ENCODE data around the gene HSD17B14. TPM values are rescaled to one million over a fixed set of nuclear protein-coding genes. Genes with fewer than 3 reads are reported as not detected.

HSD17B14 gene
- polyA plus RNA-seq, 1 of the 3 experiments (the other 2 are of a cell fraction), result 29.7 TPM

- 77% methylated on average over 33 of the region's 34 CpGs for WGBS (ENCODE audit: low lambda C conversion rate)
- no peak overlapping the region for H3K9ac ChIP-seq
- no peak overlapping the region for H2AFZ ChIP-seq (ENCODE audit: low read depth)
- H3K4me1 ChIP-seq (ENCODE audit: control insufficient read depth in 1 of 2, insufficient read depth in 2 of 2, low read depth in 1 of 2, low read length in 1 of 2), result no peaks in the 10 kb centered on the region
- H3K4me3 ChIP-seq (ENCODE audit: low read depth in 2 of 2, low read length in 1 of 2), result no peak overlapping the region
- ChIA-PET CTCF (no interaction called here), POLR2A (no interaction called here)
- no peaks in the 10 kb centered on the region for H3K9me2 ChIP-seq
- no peaks in the 10 kb centered on the region for H3F3A ChIP-seq (replicated peaks; ENCODE audit: insufficient read depth)
- H4K20me1 ChIP-seq (ENCODE audit: insufficient read depth), result no peaks in the 10 kb centered on the region
- H3K27ac ChIP-seq (ENCODE audit: low read depth in 2 of 2, low read length in 1 of 2), result no peak overlapping the region
- no peaks in the 10 kb centered on the region for H3K9me3 ChIP-seq
- H3K36me3 ChIP-seq (replicated peaks in 1 of 2; ENCODE audit: control insufficient read depth in 1 of 2, insufficient read depth in 2 of 2, low read length in 1 of 2), result no peaks in the 10 kb centered on the region
- no peaks in the 10 kb centered on the region for H3K27me3 ChIP-seq (ENCODE audit: insufficient read depth)
- no peak overlapping the region for H3K4me2 ChIP-seq
- no peak for DNase-seq
- H3K79me2 ChIP-seq (ENCODE audit: insufficient read depth), result no peaks in the 10 kb centered on the region
- TF ChIP-seq ELF1 (IDR thresholded peaks at IDR 0.05) (no peak), POLR2AphosphoS5 (IDR thresholded peaks at IDR 0.05; ENCODE audit: low read depth, low read length) (no peak), FOXJ3 (CRISPR knock-in tag; IDR thresholded peaks at IDR 0.05) (no peak), SIN3A (IDR thresholded peaks at IDR 0.05; ENCODE audit: borderline replicate concordance, low read depth, low read length) (no peak), EP300 (IDR thresholded peaks at IDR 0.05; ENCODE audit: borderline replicate concordance in 1 of 2, low read depth in 1 of 2, low read length in 1 of 2) (no peak), NFIC (IDR thresholded peaks at IDR 0.05; ENCODE audit: borderline replicate concordance) (no peak), EZH2phosphoT487 (IDR thresholded peaks at IDR 0.05; ENCODE audit: borderline replicate concordance, low read depth) (no peak), CHD2 (IDR thresholded peaks at IDR 0.05; ENCODE audit: low read length, partially characterized antibody) (no peak)
- TF ChIP-seq, protein P1, sequence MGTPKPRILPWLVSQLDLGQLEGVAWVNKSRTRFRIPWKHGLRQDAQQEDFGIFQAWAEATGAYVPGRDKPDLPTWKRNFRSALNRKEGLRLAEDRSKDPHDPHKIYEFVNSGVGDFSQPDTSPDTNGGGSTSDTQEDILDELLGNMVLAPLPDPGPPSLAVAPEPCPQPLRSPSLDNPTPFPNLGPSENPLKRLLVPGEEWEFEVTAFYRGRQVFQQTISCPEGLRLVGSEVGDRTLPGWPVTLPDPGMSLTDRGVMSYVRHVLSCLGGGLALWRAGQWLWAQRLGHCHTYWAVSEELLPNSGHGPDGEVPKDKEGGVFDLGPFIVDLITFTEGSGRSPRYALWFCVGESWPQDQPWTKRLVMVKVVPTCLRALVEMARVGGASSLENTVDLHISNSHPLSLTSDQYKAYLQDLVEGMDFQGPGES (IDR thresholded peaks at IDR 0.05; ENCODE audit: low read depth, low read length), result no peak
These were observed 22.9 kb upstream of the HSD17B14 start for GRCh38 chr19:48858984-48859710.

DNA sequence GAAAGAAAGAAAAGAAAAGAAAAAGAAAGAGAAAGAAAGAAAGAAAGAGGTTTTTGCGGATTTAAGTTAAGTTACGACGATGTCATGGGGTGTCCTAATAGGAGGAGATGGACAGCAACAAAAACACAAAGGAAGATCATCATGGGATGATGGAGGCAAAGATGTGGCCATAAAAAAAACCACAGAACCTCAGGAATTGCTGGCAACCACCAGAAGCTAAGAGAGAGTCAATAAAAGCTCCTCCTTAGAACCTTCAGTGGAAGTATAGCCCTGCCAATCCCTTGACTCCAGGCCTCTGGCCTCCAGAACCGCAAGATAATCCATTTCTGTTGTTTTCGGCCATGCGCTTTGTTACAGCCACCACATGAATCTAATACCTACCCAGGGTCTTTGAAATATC, 20.6 kb upstream of the HSD17B14 start:
- H3K9ac ChIP-seq, result no peak overlapping the region

More for the DNA sequence above, 20.6 kb upstream of the HSD17B14 start:
- WGBS (ENCODE audit: low lambda C conversion rate), result 95% methylated on average over 6 of the region's 6 CpGs
- TF ChIP-seq, protein P2, sequence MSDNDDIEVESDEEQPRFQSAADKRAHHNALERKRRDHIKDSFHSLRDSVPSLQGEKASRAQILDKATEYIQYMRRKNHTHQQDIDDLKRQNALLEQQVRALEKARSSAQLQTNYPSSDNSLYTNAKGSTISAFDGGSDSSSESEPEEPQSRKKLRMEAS (IDR thresholded peaks at IDR 0.05; ENCODE audit: low read depth), result no peak
- no peak for TF ChIP-seq ZBTB33 (IDR thresholded peaks at IDR 0.05; ENCODE audit: borderline replicate concordance, low read depth)
- TF ChIP-seq JUND (IDR thresholded peaks at IDR 0.05), result no peak
- no peak for TF ChIP-seq FOXM1 (IDR thresholded peaks at IDR 0.05; ENCODE audit: low read depth)
- TF ChIP-seq SIN3A (IDR thresholded peaks at IDR 0.05; ENCODE audit: borderline replicate concordance, low read depth, low read length), result no peak
- TF ChIP-seq TEAD4 (IDR thresholded peaks at IDR 0.05; ENCODE audit: borderline replicate concordance, insufficient read depth), result no peak
- TF ChIP-seq, protein P3, sequence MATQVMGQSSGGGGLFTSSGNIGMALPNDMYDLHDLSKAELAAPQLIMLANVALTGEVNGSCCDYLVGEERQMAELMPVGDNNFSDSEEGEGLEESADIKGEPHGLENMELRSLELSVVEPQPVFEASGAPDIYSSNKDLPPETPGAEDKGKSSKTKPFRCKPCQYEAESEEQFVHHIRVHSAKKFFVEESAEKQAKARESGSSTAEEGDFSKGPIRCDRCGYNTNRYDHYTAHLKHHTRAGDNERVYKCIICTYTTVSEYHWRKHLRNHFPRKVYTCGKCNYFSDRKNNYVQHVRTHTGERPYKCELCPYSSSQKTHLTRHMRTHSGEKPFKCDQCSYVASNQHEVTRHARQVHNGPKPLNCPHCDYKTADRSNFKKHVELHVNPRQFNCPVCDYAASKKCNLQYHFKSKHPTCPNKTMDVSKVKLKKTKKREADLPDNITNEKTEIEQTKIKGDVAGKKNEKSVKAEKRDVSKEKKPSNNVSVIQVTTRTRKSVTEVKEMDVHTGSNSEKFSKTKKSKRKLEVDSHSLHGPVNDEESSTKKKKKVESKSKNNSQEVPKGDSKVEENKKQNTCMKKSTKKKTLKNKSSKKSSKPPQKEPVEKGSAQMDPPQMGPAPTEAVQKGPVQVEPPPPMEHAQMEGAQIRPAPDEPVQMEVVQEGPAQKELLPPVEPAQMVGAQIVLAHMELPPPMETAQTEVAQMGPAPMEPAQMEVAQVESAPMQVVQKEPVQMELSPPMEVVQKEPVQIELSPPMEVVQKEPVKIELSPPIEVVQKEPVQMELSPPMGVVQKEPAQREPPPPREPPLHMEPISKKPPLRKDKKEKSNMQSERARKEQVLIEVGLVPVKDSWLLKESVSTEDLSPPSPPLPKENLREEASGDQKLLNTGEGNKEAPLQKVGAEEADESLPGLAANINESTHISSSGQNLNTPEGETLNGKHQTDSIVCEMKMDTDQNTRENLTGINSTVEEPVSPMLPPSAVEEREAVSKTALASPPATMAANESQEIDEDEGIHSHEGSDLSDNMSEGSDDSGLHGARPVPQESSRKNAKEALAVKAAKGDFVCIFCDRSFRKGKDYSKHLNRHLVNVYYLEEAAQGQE (IDR thresholded peaks at IDR 0.05; ENCODE audit: low read depth, low read length), result no peak
- no peaks in the 10 kb centered on the region for H3K79me2 ChIP-seq (ENCODE audit: insufficient read depth)
- H3K4me2 ChIP-seq, result no peak overlapping the region
- DNase-seq, result no peak
- no peaks in the 10 kb centered on the region for H3K4me1 ChIP-seq (ENCODE audit: control insufficient read depth in 1 of 2, insufficient read depth in 2 of 2, low read depth in 1 of 2, low read length in 1 of 2)
- H3K27ac ChIP-seq (ENCODE audit: low read depth in 2 of 2, low read length in 1 of 2), result no peak overlapping the region
- no peaks in the 10 kb centered on the region for H3K9me3 ChIP-seq
- no peak overlapping the region for H3K4me3 ChIP-seq (ENCODE audit: low read depth in 2 of 2, low read length in 1 of 2)
- POLR2A ChIA-PET, result no interaction called here
- H4K20me1 ChIP-seq (ENCODE audit: insufficient read depth), result no peaks in the 10 kb centered on the region
- no peaks in the 10 kb centered on the region for H3K27me3 ChIP-seq (ENCODE audit: insufficient read depth)
- CTCF ChIA-PET, result interaction anchor here (1.5 to 1.6 kb wide), 2 partner anchors 14 to 21 kb away, joined by 3 to 9 read pairs; partner anchors contain the start of gene HSD17B14
- H2AFZ ChIP-seq (ENCODE audit: low read depth), result no peak overlapping the region
- H3K36me3 ChIP-seq (replicated peaks in 1 of 2; ENCODE audit: control insufficient read depth in 1 of 2, insufficient read depth in 2 of 2, low read length in 1 of 2), result no peaks in the 10 kb centered on the region
- H3F3A ChIP-seq (replicated peaks; ENCODE audit: insufficient read depth), result no peaks in the 10 kb centered on the region
- no peaks in the 10 kb centered on the region for H3K9me2 ChIP-seq
